DMS153 (cell line): Measurements from ENCODE around the gene SCT.
"Not testable (repeated sequence)": the region's sequence is repeated elsewhere in the genome, so short reads cannot be mapped to it uniquely, and the experiment has no call there.

Source experiments
- DNase-seq: peaks from one replicate; lab custom pipeline; 2025; lab: John Stamatoyannopoulos, UW

SCT gene

GRCh38 chr11:626475-627307 lies at the start of gene SCT:
TSS of gene SCT (minus strand) at chr11:627181. CDS start at chr11:627143, 38 bp downstream.
- no peak for DNase-seq

DNA sequence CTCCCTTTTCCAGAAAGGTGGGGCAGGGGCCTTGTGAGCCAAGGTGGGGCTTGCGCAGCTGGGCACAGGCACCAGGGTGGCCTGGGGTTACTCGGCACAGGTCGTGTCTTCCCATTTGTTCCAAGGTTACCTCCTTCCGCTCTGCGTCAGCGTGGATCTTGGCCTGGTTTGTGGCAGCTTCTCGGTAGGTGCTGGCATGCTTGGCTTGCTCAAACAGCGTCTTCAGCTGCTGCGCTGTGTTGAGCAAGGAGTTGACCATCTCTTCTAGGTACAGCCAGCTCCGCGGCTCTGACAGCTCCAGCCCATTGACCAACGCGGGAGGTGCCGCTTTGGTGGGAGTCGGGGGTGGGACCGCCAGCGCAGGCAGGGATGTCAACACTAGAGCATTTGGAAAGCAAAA lies 47.4 kb upstream of the SCT start:
- DNase-seq = no peak

- no peak for DNase-seq
Measured at GRCh38 chr11:673866-674265, 46.9 kb upstream of the SCT start.

DNA sequence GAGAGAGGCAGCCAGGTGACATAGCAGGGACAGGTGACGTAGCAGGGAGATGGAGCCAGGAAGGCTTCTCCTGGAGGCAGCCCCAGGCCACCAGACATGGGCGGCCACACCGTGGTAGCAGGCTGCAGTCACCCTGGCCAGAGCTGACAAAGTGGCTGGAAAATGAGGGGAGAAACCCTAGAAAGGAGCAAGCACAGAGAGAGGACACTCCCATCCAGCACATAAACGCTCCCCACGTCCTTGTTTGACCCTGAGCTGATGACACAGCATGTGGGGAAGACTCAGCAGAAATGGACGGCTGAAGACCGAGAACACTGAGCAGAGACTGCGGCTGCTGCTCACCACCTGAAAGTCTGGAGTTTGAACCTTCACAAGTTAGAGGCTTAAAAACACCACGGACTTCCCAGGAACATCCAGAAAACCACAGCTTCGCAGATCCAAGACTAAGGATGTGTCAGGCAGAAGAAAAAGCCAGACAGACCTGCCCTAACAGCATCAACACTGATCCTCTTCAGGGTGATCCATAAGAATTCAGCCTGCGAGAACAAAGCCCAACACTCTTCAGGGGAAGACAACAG lies 38.8 kb upstream of the SCT start:
- no peak for DNase-seq

GRCh38 chr11:665062-665703 lies 38.2 kb upstream of the SCT start:
- no peak for DNase-seq

- DNase-seq = peak; percentile 2
Measured at GRCh38 chr11:662689-663274, 35.8 kb upstream of the SCT start.

GRCh38 chr11:660681-661444 lies 33.9 kb upstream of the SCT start:
- no peak for DNase-seq

DNA sequence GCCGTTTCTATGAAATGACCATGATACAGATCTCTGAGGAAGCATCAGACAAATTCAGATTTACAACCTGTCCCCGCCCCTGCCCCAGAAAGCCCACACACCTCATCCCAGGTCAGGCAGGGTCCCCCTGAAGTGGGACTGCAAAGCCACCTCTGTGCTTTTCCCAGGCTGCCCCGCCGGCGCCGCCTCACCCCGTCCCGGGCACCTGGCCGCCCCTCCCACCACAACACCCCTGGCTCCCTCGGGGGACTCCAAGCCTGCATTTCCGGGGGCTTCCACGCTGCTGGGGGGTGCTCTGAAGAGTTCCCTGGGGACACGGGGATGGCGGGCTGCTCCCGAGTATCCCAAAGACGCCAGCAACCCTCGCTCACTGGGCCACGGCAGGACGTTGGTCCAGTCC lies 33.3 kb upstream of the SCT start:
- no peak for DNase-seq

- DNase-seq = no peak
Measured at GRCh38 chr11:659532-660085, 32.6 kb upstream of the SCT start.

- no peak for DNase-seq
Measured at GRCh38 chr11:657691-658126, 30.7 kb upstream of the SCT start.

DNA sequence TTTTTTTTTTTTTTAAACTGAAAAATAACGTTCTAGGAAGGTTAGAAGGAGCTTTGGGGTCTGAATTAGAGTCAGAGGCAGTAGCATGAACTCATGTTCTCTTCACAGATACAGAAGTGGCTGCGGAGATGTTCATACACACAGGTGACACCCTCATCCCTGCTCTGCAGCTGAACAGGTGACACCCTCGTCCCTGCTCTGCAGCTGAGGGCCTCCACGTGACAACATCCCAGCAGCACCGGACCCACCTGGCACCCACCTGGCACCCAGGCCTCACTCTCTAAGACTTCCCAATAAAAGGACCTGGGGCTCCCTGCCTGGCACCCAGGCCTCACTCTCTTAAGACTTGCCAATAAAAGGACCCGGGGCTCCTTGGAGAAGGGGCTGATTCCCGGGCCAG lies 29.9 kb upstream of the SCT start:
- no peak for DNase-seq

DNA sequence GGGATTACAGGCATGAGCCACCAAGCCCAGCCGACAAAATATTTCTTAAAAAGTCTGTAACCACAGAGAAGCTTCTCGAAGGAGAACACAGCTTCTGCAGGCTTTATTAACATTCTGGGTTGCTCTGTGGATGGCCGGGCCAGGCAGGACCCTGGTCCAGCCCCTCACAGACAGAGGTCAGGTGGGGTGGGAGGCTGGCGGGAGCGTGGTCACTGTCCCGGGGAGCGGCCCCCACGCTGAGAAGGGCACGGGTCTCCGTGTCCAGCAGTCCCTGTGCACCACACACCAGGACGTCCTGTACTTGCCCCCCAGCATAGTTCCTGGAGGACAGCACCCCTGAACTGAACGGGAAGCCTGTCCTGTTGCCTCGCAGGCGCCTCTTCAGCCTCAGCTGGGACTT lies 29.4 kb upstream of the SCT start:
- DNase-seq = no peak

DNA sequence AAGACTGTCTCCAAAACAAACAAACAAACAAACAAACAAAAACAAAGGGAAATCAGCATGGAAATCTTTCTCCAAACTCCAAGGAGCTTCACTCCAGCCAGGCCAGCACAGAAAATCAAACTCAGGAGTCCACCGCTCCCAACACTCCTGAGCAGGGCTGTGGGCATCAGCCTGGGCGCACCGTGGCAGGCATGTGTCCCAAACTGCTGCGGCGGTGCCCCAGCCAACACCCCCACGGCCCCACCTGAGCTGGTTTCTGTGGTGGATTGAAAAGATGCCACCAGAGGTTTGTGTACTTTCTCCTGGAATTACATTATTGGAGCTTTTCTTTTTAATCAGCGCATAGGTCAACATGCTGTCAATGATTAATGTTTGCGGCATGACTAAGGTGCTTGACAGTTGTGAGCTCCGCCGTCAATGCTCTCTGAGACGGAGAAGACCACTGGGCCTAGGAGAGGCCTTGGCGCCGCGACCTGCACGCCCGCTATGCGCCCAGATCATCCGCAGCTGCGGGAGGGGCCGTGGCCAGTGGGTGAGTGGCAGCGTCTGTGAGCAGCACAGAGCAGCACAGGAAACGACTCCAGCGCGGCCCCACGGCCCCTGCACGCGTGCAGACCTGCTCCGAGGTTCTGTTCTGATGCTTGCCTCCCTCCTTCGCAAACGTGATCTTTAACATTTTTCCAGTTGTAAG lies 28.2 kb upstream of the SCT start:
- no peak for DNase-seq

- not testable (repeated sequence) for DNase-seq
Measured at GRCh38 chr11:654444-654843, 27.5 kb upstream of the SCT start.

GRCh38 chr11:653837-654236 lies 26.9 kb upstream of the SCT start:
- no peak for DNase-seq

GRCh38 chr11:653136-653535 lies 26.2 kb upstream of the SCT start:
- not testable (repeated sequence) for DNase-seq

DNA sequence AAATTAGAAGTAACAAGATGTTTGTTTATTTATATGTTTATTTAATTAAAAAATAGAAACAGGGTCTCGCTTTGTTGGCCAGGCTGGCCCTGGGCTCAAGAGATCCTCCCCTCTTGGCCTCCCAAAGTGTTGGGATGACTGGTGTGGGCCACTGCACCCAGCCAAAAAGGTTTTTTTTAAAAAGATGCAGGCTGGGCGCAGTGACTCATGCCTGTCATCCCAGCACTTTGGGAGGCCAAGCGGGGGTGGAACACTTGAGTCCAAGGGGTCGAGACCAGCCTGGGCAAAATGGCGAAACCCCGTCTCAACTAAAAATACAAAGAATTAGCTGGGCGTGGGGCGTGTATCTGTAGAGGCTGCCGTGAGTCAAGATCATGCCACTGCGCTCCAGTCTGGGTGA lies 23.5 kb upstream of the SCT start:
- no peak for DNase-seq

DNA sequence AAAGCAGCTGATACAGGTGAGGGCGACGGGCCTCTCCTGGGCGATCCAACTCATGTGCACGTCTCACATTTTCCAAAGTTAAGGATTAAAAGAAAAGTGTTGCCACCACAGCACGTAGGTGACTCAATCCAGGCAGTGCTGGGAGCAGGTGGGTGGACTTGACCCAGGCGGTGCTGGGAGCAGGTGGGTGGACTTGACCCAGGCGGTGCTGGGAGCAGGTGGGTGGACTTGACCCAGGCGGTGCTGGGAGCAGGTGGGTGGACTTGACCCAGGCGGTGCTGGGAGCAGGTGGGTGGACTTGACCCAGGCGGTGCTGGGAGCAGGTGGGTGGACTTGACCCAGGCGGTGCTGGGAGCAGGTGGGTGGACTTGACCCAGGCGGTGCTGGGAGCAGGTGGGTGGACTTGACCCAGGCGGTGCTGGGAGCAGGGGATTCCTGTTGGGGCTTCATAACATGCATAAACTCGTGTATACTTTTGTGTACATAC lies 20.7 kb upstream of the SCT start:
- DNase-seq = not testable (repeated sequence)

DNA sequence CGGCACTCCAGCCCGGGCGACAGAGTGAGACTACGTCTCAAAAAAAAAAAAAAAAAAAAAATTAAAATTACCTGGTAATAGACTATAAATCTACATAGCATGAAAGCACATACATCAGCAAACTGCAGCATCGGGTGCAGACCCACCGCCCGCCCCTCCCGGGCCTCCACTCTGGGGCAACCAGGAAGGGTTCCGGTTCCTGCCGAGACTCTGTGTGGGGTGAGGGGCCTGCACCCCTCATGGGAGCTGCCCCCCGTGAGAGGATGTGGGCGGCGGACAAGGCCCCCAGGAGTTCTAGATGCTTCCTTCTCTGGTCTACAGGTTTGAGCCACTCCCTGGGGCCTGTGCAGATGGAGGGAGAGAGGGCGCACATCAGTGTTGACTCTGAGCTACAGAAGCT lies 19.2 kb upstream of the SCT start:
- no peak for DNase-seq

GRCh38 chr11:645536-645935 lies 18.6 kb upstream of the SCT start:
- DNase-seq = no peak
